ENCODE measurements around the gene IER5.

Gene IER5

GRCh38 chr1:181086091-181086490 is 2.4 kb upstream of the IER5 start:
- peaks cover 7 to 13% of the 10 kb centered on the region in 2 experiments for H3K36me3 ChIP-seq (ENCODE audit: control insufficient read depth in 1 of 2, insufficient read depth in 2 of 2, low read depth in 1 of 2, low read length in 2 of 2)
- no peaks in the 10 kb centered on the region for H3K9me3 ChIP-seq (ENCODE audit: control insufficient read depth, low read length)
- H3K27me3 ChIP-seq (ENCODE audit: control insufficient read depth in 1 of 2, insufficient read depth in 1 of 2, low read length in 2 of 2), result no peaks in the 10 kb centered on the region
- no peak for DNase-seq
- no peak overlapping the region for H2BK15ac ChIP-seq (ENCODE audit: low read depth, poor library complexity, severe bottlenecking)
- no peak overlapping the region for H3K4ac ChIP-seq (ENCODE audit: low read depth in 1 of 2, low read length in 2 of 2)
- H3K18ac ChIP-seq (ENCODE audit: low read depth in 1 of 2, low read length in 2 of 2), result no peak overlapping the region
- no peak overlapping the region for H2BK120ac ChIP-seq (ENCODE audit: low read depth, low read length)
- H3K14ac ChIP-seq (ENCODE audit: low read length in 2 of 2), result no peak overlapping the region
- H2BK5ac ChIP-seq (ENCODE audit: low read depth, low read length, poor library complexity, severe bottlenecking), result no peak overlapping the region
- H3K4me2 ChIP-seq (ENCODE audit: low read length, poor library complexity, severe bottlenecking), result no peak overlapping the region
- H3K27ac ChIP-seq (ENCODE audit: low read length, poor library complexity, severe bottlenecking), result no peak overlapping the region
- H3K4me3 ChIP-seq (ENCODE audit: insufficient read depth in 1 of 2, low read depth in 1 of 2, low read length in 2 of 2), result no peak overlapping the region
- no peak overlapping the region for H2AK5ac ChIP-seq (ENCODE audit: low read length, severe bottlenecking)
- no peak overlapping the region for H4K91ac ChIP-seq (ENCODE audit: low read length)
- H3K9ac ChIP-seq (ENCODE audit: low read length), result no peak overlapping the region
- no peak overlapping the region for H3K23ac ChIP-seq (ENCODE audit: low read length in 2 of 2)
- H2BK12ac ChIP-seq (ENCODE audit: low read length in 2 of 2), result no peak overlapping the region
- no peak overlapping the region for H2AFZ ChIP-seq (ENCODE audit: low read depth, low read length)
- no peak overlapping the region for H4K8ac ChIP-seq (ENCODE audit: low read length)
- WGBS, result 84% methylated on average over 1 of the region's 1 CpG
- peaks cover 3% of the 10 kb centered on the region for H3K79me1 ChIP-seq (replicated peaks; ENCODE audit: low read length, poor library complexity, severe bottlenecking)
- H3K4me1 ChIP-seq (ENCODE audit: control insufficient read depth, insufficient read depth, low read depth, low read length), result peaks cover 5% of the 10 kb centered on the region

- no peaks in the 10 kb centered on the region for H3K27me3 ChIP-seq (ENCODE audit: control insufficient read depth in 1 of 2, insufficient read depth in 1 of 2, low read length in 2 of 2)
These were observed 1.6 kb upstream of the IER5 start for GRCh38 chr1:181086926-181087325.

GRCh38 chr1:181087400-181087901 is 1.0 kb upstream of the IER5 start:
- WGBS, result 87% methylated on average over 6 of the region's 8 CpGs
- Histone ChIP-seq H3K4ac (ENCODE audit: low read depth in 1 of 2, low read length in 2 of 2) (no peak overlapping the region), H3K14ac (ENCODE audit: low read length in 2 of 2) (no peak overlapping the region)

More at GRCh38 chr1:181086926-181087325, 1.6 kb upstream of the IER5 start:
- peak overlapping the region; percentile 97 for H3K9ac ChIP-seq (ENCODE audit: low read length)
- H3K4me3 ChIP-seq (ENCODE audit: insufficient read depth in 1 of 2, low read depth in 1 of 2, low read length in 2 of 2), result peak overlapping the region in 1 of 2 experiments; percentile 43
- no peak overlapping the region for H3K18ac ChIP-seq (ENCODE audit: low read depth in 1 of 2, low read length in 2 of 2)
- no peak overlapping the region for H2BK12ac ChIP-seq (ENCODE audit: low read length in 2 of 2)
- no peak overlapping the region for H2BK120ac ChIP-seq (ENCODE audit: low read depth, low read length)
- no peak overlapping the region for H2AK5ac ChIP-seq (ENCODE audit: low read length, severe bottlenecking)
- H3K4me2 ChIP-seq (ENCODE audit: low read length, poor library complexity, severe bottlenecking), result no peak overlapping the region
- no peak overlapping the region for H3K4ac ChIP-seq (ENCODE audit: low read depth in 1 of 2, low read length in 2 of 2)
- WGBS, result 69% methylated on average over 4 of the region's 5 CpGs
- no peak overlapping the region for H3K23ac ChIP-seq (ENCODE audit: low read length in 2 of 2)
- no peak overlapping the region for H2BK5ac ChIP-seq (ENCODE audit: low read depth, low read length, poor library complexity, severe bottlenecking)
- peaks cover 3% of the 10 kb centered on the region for H3K79me1 ChIP-seq (replicated peaks; ENCODE audit: low read length, poor library complexity, severe bottlenecking)
- H3K4me1 ChIP-seq (ENCODE audit: control insufficient read depth, insufficient read depth, low read depth, low read length), result peaks cover 5% of the 10 kb centered on the region
- H3K36me3 ChIP-seq (ENCODE audit: control insufficient read depth in 1 of 2, insufficient read depth in 2 of 2, low read depth in 1 of 2, low read length in 2 of 2), result peaks cover 7 to 22% of the 10 kb centered on the region in 2 experiments
- H3K9me3 ChIP-seq (ENCODE audit: control insufficient read depth, low read length), result no peaks in the 10 kb centered on the region
- H4K91ac ChIP-seq (ENCODE audit: low read length), result no peak overlapping the region
- no peak overlapping the region for H2AFZ ChIP-seq (ENCODE audit: low read depth, low read length)
- no peak overlapping the region for H3K27ac ChIP-seq (ENCODE audit: low read length, poor library complexity, severe bottlenecking)
- H4K8ac ChIP-seq (ENCODE audit: low read length), result no peak overlapping the region
- H2BK15ac ChIP-seq (ENCODE audit: low read depth, poor library complexity, severe bottlenecking), result no peak overlapping the region
- DNase-seq, result no peak
- H3K14ac ChIP-seq (ENCODE audit: low read length in 2 of 2), result no peak overlapping the region

GRCh38 chr1:181089017-181089675 is 646 bp downstream of the IER5 start:
- Histone ChIP-seq H2BK5ac (ENCODE audit: low read depth, low read length, poor library complexity, severe bottlenecking) (peak overlapping the region; percentile 74), H3K9me3 (ENCODE audit: control insufficient read depth, low read length) (no peaks in the 10 kb centered on the region), H3K4me1 (ENCODE audit: control insufficient read depth, insufficient read depth, low read depth, low read length) (peaks cover 7% of the 10 kb centered on the region), H3K18ac (ENCODE audit: low read depth in 1 of 2, low read length in 2 of 2) (peak overlapping the region; percentile 79 to 82), H3K9ac (ENCODE audit: low read length) (peak overlapping the region; percentile 97), H2BK12ac (ENCODE audit: low read length in 2 of 2) (no peak overlapping the region), H3K79me1 (replicated peaks; ENCODE audit: low read length, poor library complexity, severe bottlenecking) (peaks cover 3% of the 10 kb centered on the region), H2AK5ac (ENCODE audit: low read length, severe bottlenecking) (no peak overlapping the region), H3K27me3 (ENCODE audit: control insufficient read depth in 1 of 2, insufficient read depth in 1 of 2, low read length in 2 of 2) (no peaks in the 10 kb centered on the region), H2BK120ac (ENCODE audit: low read depth, low read length) (peak overlapping the region; percentile 42), H2BK15ac (ENCODE audit: low read depth, poor library complexity, severe bottlenecking) (peak overlapping the region; percentile 79), H4K8ac (ENCODE audit: low read length) (peak overlapping the region; percentile 59), H3K4ac (ENCODE audit: low read depth in 1 of 2, low read length in 2 of 2) (peak overlapping the region; percentile 32 to 59), H3K4me3 (ENCODE audit: insufficient read depth in 1 of 2, low read depth in 1 of 2, low read length in 2 of 2) (peak overlapping the region; percentile 98 to 100), H3K27ac (ENCODE audit: low read length, poor library complexity, severe bottlenecking) (peak overlapping the region; percentile 75), H4K91ac (ENCODE audit: low read length) (peak overlapping the region; percentile 31), H3K23ac (ENCODE audit: low read length in 2 of 2) (peak overlapping the region in 1 of 2 experiments; percentile 23), H3K4me2 (ENCODE audit: low read length, poor library complexity, severe bottlenecking) (peak overlapping the region; percentile 49), H2AFZ (ENCODE audit: low read depth, low read length) (no peak overlapping the region), H3K36me3 (ENCODE audit: control insufficient read depth in 1 of 2, insufficient read depth in 2 of 2, low read depth in 1 of 2, low read length in 2 of 2) (peaks cover 7 to 35% of the 10 kb centered on the region in 2 experiments), H3K14ac (ENCODE audit: low read length in 2 of 2) (peak overlapping the region; percentile 64 to 87)
- WGBS, result under 1% methylated on average over 88 of the region's 97 CpGs
- no peak for DNase-seq

More at GRCh38 chr1:181087400-181087901, 1.0 kb upstream of the IER5 start:
- no peak overlapping the region for H3K4me2 ChIP-seq (ENCODE audit: low read length, poor library complexity, severe bottlenecking)
- no peak overlapping the region for H3K18ac ChIP-seq (ENCODE audit: low read depth in 1 of 2, low read length in 2 of 2)
- H3K36me3 ChIP-seq (ENCODE audit: control insufficient read depth in 1 of 2, insufficient read depth in 2 of 2, low read depth in 1 of 2, low read length in 2 of 2), result peaks cover 7 to 26% of the 10 kb centered on the region in 2 experiments
- no peak overlapping the region for H2BK5ac ChIP-seq (ENCODE audit: low read depth, low read length, poor library complexity, severe bottlenecking)
- no peaks in the 10 kb centered on the region for H3K27me3 ChIP-seq (ENCODE audit: control insufficient read depth in 1 of 2, insufficient read depth in 1 of 2, low read length in 2 of 2)
- no peak overlapping the region for H4K8ac ChIP-seq (ENCODE audit: low read length)
- peak overlapping the region; percentile 97 for H3K9ac ChIP-seq (ENCODE audit: low read length)
- H3K79me1 ChIP-seq (replicated peaks; ENCODE audit: low read length, poor library complexity, severe bottlenecking), result peaks cover 3% of the 10 kb centered on the region
- peaks cover 7% of the 10 kb centered on the region for H3K4me1 ChIP-seq (ENCODE audit: control insufficient read depth, insufficient read depth, low read depth, low read length)
- no peak overlapping the region for H4K91ac ChIP-seq (ENCODE audit: low read length)
- no peak for DNase-seq
- no peaks in the 10 kb centered on the region for H3K9me3 ChIP-seq (ENCODE audit: control insufficient read depth, low read length)
- H2AFZ ChIP-seq (ENCODE audit: low read depth, low read length), result no peak overlapping the region
- H2AK5ac ChIP-seq (ENCODE audit: low read length, severe bottlenecking), result no peak overlapping the region
- H3K23ac ChIP-seq (ENCODE audit: low read length in 2 of 2), result no peak overlapping the region
- H2BK12ac ChIP-seq (ENCODE audit: low read length in 2 of 2), result no peak overlapping the region
- no peak overlapping the region for H2BK15ac ChIP-seq (ENCODE audit: low read depth, poor library complexity, severe bottlenecking)
- H3K27ac ChIP-seq (ENCODE audit: low read length, poor library complexity, severe bottlenecking), result no peak overlapping the region
- H3K4me3 ChIP-seq (ENCODE audit: insufficient read depth in 1 of 2, low read depth in 1 of 2, low read length in 2 of 2), result peak overlapping the region in 1 of 2 experiments; percentile 85
- H2BK120ac ChIP-seq (ENCODE audit: low read depth, low read length), result no peak overlapping the region
